ENCODE results near the gene TECPR1.

The TECPR1 gene

GRCh38 chr7:98210513-98211220, 41.4 kb downstream of the TECPR1 start:
- no peak for DNase-seq (ENCODE audit: low spot score)

GRCh38 chr7:98209166-98209920, 42.7 kb downstream of the TECPR1 start:
- DNase-seq (ENCODE audit: low spot score): no peak

GRCh38 chr7:98206451-98207330, 45.3 kb downstream of the TECPR1 start:
- DNase-seq (ENCODE audit: low spot score): no peak

GRCh38 chr7:98205162-98205845, 46.7 kb downstream of the TECPR1 start:
- DNase-seq (ENCODE audit: low spot score): no peak

- DNase-seq (ENCODE audit: low spot score): no peak
Observed at GRCh38 chr7:98204670-98205069, 47.4 kb downstream of the TECPR1 start.

GRCh38 chr7:98203964-98204605, 47.9 kb downstream of the TECPR1 start:
- no peak for DNase-seq (ENCODE audit: low spot score)

GRCh38 chr7:98203261-98203963, 48.6 kb downstream of the TECPR1 start:
- no peak for DNase-seq (ENCODE audit: low spot score)

GRCh38 chr7:98202367-98203195, 49.5 kb downstream of the TECPR1 start:
- DNase-seq (ENCODE audit: low spot score): peak; percentile 66

GRCh38 chr7:98200364-98200763, 51.7 kb downstream of the TECPR1 start:
- DNase-seq (ENCODE audit: low spot score): no peak

- no peak for DNase-seq (ENCODE audit: low spot score)
Observed at GRCh38 chr7:98199131-98199530, 52.9 kb downstream of the TECPR1 start.

- DNase-seq (ENCODE audit: low spot score): no peak
Observed at GRCh38 chr7:98196706-98197605, 55.1 kb downstream of the TECPR1 start.

GRCh38 chr7:98194672-98195457, 57.2 kb downstream of the TECPR1 start:
- DNase-seq (ENCODE audit: low spot score): no peak

- no peak for DNase-seq (ENCODE audit: low spot score)
Observed at GRCh38 chr7:98194186-98194585, 57.8 kb downstream of the TECPR1 start.

GRCh38 chr7:98193474-98194180, 58.4 kb downstream of the TECPR1 start:
- no peak for DNase-seq (ENCODE audit: low spot score)

- DNase-seq (ENCODE audit: low spot score): no peak
Observed at GRCh38 chr7:98192781-98193457, 59.1 kb downstream of the TECPR1 start.

GRCh38 chr7:98191668-98192431, 60.2 kb downstream of the TECPR1 start:
- no peak for DNase-seq (ENCODE audit: low spot score)

Measured in CD4-positive, alpha-beta T cell treated with Interleukin-2 at 100 ng/mL for 4 hours (primary cell).